Measurements from ENCODE around the gene DENND1B.

The DENND1B gene, protein sequence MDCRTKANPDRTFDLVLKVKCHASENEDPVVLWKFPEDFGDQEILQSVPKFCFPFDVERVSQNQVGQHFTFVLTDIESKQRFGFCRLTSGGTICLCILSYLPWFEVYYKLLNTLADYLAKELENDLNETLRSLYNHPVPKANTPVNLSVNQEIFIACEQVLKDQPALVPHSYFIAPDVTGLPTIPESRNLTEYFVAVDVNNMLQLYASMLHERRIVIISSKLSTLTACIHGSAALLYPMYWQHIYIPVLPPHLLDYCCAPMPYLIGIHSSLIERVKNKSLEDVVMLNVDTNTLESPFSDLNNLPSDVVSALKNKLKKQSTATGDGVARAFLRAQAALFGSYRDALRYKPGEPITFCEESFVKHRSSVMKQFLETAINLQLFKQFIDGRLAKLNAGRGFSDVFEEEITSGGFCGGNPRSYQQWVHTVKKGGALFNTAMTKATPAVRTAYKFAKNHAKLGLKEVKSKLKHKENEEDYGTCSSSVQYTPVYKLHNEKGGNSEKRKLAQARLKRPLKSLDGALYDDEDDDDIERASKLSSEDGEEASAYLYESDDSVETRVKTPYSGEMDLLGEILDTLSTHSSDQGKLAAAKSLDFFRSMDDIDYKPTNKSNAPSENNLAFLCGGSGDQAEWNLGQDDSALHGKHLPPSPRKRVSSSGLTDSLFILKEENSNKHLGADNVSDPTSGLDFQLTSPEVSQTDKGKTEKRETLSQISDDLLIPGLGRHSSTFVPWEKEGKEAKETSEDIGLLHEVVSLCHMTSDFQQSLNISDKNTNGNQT

DNA sequence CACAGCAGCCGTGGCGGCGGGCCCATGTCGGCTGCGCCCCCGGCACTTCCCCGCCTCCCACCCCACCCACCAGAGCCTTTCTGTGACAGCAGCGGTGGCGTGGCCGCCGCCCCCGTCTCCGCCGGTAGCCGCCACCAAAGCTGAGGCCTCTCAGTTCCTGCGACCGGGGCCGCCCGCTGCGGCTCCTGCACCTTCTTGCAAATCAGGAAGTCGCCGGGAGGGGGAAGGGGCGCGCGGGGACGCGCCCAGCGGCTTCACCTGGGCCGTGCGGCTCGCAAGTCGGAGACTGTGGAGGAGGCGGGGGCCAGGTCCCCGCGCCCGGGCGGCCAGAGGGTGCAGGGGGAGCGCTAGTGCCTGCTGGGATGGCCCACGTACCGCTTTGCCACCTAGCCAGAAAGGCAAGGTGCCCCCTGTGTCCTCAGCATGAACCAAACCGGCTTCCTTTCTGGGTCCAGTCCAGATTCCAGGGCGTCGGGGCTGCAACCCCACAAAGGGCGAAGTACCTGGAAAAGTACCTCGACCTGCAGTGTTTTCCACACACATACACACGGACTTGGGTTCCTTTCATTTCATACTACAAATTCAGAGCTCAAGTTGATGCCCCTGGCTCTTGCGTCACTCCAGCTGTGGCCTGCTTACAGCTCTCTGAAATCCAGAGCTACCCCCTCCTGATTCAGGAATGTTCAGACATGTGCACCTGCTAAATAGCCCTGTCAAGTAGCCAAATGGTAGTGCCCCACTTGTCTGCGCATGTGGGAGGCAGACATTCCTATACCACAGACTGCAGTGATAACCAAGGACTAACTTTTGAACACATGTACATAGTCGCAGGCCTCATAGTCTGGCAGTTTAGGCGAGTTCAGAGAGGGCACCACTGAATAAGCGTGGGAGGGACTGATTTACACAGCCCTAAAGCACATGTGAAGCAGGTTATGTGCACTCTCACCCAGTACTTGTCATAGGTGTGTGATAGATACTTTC is at the start of gene DENND1B:
DENND1B (minus strand) TSS at position 199 of the 981 bp plus-strand sequence. CDS start 325 bp downstream, outside the sequence.
- TF ChIP-seq, protein P1, sequence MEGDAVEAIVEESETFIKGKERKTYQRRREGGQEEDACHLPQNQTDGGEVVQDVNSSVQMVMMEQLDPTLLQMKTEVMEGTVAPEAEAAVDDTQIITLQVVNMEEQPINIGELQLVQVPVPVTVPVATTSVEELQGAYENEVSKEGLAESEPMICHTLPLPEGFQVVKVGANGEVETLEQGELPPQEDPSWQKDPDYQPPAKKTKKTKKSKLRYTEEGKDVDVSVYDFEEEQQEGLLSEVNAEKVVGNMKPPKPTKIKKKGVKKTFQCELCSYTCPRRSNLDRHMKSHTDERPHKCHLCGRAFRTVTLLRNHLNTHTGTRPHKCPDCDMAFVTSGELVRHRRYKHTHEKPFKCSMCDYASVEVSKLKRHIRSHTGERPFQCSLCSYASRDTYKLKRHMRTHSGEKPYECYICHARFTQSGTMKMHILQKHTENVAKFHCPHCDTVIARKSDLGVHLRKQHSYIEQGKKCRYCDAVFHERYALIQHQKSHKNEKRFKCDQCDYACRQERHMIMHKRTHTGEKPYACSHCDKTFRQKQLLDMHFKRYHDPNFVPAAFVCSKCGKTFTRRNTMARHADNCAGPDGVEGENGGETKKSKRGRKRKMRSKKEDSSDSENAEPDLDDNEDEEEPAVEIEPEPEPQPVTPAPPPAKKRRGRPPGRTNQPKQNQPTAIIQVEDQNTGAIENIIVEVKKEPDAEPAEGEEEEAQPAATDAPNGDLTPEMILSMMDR (IDR thresholded peaks at IDR 0.05), result no peak

DNA sequence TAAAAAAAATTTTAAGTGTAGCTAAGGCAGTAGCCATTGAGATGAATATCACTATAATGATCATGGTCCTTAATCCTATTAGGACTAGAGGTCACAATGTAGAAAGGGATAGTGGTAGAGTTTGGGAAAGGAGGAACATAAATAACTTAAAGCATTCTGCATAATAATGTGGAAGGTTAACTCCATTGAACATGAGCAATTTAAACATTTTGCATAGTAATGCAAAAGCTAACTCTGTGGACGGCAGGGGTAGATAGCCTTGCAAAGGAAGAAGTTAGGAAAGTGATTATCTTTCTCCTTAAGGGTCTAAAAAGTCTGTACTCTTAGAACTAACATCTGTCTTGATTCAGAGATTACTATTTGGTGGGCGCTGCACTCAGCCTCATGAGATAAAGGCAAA is 39.0 kb upstream of the DENND1B start:
- TF ChIP-seq, protein P1 (IDR thresholded peaks at IDR 0.05), result no peak

DNA sequence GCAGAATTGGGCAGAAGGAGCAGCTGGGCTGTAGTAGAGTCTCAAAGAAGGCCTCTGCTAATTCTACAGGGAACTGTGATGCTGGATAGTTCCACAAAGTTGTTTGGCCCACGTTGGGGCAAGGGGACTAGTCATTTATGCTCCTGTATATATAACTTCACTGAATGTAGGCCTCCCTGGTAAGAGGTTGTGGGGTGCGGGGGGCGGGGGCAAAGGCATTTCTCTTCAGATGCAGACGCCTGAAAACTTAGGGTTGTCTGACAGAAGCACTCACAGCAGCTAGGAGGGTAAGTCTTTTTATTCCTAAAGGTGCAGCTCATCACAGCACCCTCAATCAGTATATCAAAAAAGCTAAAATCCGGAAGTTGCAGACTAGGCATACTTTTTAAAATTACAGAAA is 38.5 kb upstream of the DENND1B start:
- TF ChIP-seq, protein P1 (IDR thresholded peaks at IDR 0.05), result no peak

DNA sequence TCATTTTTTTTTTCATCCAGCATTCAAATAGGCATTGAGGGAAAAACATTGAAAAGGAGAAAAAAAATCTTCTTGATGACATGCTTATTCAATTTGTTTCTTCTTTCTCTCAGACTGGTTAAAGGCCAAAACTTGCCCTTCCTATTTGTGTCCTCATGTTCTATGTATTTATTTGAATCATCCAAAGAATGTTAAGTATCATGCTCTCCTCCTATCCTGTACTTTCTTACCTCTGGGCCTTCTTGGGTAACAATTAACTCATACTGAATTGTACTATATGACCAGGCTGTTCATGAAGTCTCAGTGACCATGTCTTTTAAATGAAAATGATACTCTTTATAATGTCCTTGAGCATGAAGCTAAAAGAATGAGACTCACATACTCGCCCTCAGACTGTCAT is 36.5 kb upstream of the DENND1B start:
- TF ChIP-seq, protein P1 (IDR thresholded peaks at IDR 0.05), result no peak

DNA sequence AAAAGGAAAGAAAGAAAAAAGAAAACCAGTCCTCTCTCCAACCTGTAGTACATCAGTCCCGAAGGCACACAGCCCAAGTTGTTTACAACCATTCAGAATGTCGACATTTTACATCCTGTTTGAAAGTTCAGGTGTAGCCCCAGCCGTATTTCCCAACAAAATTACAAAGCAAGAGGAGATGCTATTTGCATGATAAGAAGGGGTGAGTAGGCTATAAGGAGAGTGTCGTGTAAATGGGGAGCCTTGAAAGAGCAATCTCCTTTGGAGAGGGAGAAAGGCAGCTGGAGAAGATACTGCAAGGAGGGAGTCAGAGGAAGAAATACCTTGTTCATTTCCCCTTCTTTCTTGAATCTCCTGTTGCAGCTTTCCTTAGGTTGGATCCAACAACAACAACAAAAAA is 35.5 kb upstream of the DENND1B start:
- TF ChIP-seq, protein P1 (IDR thresholded peaks at IDR 0.05), result no peak

DNA sequence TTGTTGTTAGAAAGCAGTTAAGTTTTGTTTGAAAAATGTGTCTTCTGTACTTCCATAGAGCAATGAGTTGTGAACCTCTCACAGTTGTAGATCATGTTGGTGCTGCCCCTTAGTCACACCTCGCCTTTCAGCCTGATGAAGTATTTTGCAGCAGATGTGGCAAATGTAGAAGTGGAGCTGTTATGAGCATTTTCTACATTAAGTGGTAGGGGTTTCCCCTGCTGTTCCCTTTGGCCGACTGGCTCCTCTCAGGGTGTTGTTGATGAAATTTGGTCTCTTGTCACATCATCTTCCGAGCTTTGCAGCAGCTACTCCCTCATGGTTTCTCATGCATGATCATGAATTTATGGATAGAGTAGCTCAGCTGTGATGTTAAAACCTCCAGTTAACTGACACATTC is 33.6 kb upstream of the DENND1B start:
- TF ChIP-seq, protein P1 (IDR thresholded peaks at IDR 0.05), result no peak
